Psoas muscle (tissue), 8 donors: Measurements from ENCODE around the gene WDR3. TPM values are rescaled to one million over a fixed set of nuclear protein-coding genes. Genes with fewer than 3 reads are reported as not detected.

Experiments used
- ATAC-seq, 4 donors: fragments of 200-7000 bp; cut with Tn5 transposase; one replicate each; pipeline ENCODE4 v1.9.1; 2020; ENCODE audit warnings: moderate library complexity in 3 of 4, mild to moderate bottlenecking in 2 of 4
- DNase-seq, 2 donors: peaks; one replicate each; pipeline ENCODE4 v3.0.0-alpha.2; 2020
- H3K27ac ChIP-seq: fragments of 200-600 bp; one replicate; pipeline ENCODE4 v1.8.0; 2022
- H3K27me3 ChIP-seq, 3 donors: fragments of 200-600 bp in 1 of 3; one replicate each; pipeline versions ENCODE4 v1.6.1 to v1.8.0; 2013 to 2022; ENCODE audit warnings: low read length in 2 of 3, mild to moderate bottlenecking in 2 of 3, moderate library complexity in 1 of 3; ENCODE audit not compliant: insufficient read depth in 3 of 3
- H3K36me3 ChIP-seq, 2 donors: fragments of 200-600 bp in 1 of 2; one replicate each; pipeline versions ENCODE4 v1.6.1 to v1.8.0; 2013 to 2022; ENCODE audit warnings: low read depth in 1 of 2, mild to moderate bottlenecking in 1 of 2, moderate library complexity in 1 of 2; ENCODE audit not compliant: insufficient read depth in 1 of 2
- H3K4me1 ChIP-seq: fragments of 200-600 bp; one replicate; pipeline ENCODE4 v1.8.0; 2022
- H3K4me3 ChIP-seq: fragments of 200-600 bp; one replicate; pipeline ENCODE4 v1.8.0; 2022; ENCODE audit warnings: mild to moderate bottlenecking
- H3K9me3 ChIP-seq: fragments of 200-600 bp; one replicate; pipeline ENCODE4 v1.8.0; 2022
- CTCF ChIP-seq: fragments of 200-600 bp; IDR thresholded peaks from one replicate; pipeline ENCODE4 v1.8.0; 2022; ENCODE audit warnings: antibody characterized with exemption
- WGBS, 3 donors: extraction: QIAGEN DNeasy Blood & Tissue Kit; methylation state at CpG; one replicate each; pipeline versions ENCODE4 v1.1.6 to v1.1.7; 2013; 5-methylcytosine and 5-hydroxymethylcytosine counted together
- intact Hi-C, 2 donors: fragments of 100-400 bp; cut with DNase I; formaldehyde crosslinking; loops; one replicate each; pipeline versions ENCODE4 v1.11.0 to v1.14.2; 2022
- polyA plus RNA-seq, 3 donors: library from polyadenylated mRNA; stranded (reverse); fragments of 200-250 nt; gene quantifications; one replicate each; pipeline ENCODE4 v1.2.3, GENCODE V29; 2013
- total RNA-seq, 4 donors: library from RNA; stranded (reverse); fragmentation: NEBNext Ultra II Directional in 2 of 4; extraction: Animal tissue kit (Norgen Biotek cat#: 25700) in 2 of 4; gene quantifications; one replicate each; pipeline versions ENCODE4 v1.2.1 to v1.2.4, GENCODE V29; 2021 to 2023
- donor health status: healthy with polysubstance abuse.
- donor health status: DM: no; HTN: no; CAD: no; lungs with moderate emphysema.
- donor health status: Bipolar disorder and iron deficiency.
- donor health status: healthy.
- donor health status: DM: yes; HTN: yes; CAD: no.
- donor health status: DM: no; HTN: no; CAD: no.
- donor health status: DM: no; HTN: no; CAD: no.
- donor health status: DM: yes; HTN: yes; CAD: no.

WDR3 gene
- total and polyA plus RNA-seq, 7 donors: 6.5 to 40.3 (median 23.3) TPM

- WGBS, 3 donors: 89 to 96% (median 94%) methylated on average over 2 of the region's 2 CpGs
- DNase-seq (no peak), ATAC-seq (no peak)
- Histone ChIP-seq H3K36me3 (peaks cover 0 to 40% of the 10 kb centered on the region in 2 donors), H3K9me3 (no peaks in the 10 kb centered on the region), H3K27me3 (no peaks in the 10 kb centered on the region), H3K4me3 (no peak overlapping the region), H3K27ac (no peak overlapping the region), H3K4me1 (peaks cover 4% of the 10 kb centered on the region)
- TF ChIP-seq CTCF: no peak
- intact Hi-C loops: loop anchor here (10.0 kb wide), 3 partner anchors 138 to 378 kb away; no protein-coding TSS in a partner anchor
Observed at GRCh38 chr1:117892512-117892911, 37.0 kb upstream of the WDR3 start.

- DNase-seq (no peak), ATAC-seq (no peak)
- Histone ChIP-seq H3K27me3 (no peaks in the 10 kb centered on the region), H3K4me3 (no peak overlapping the region), H3K4me1 (peaks cover 4% of the 10 kb centered on the region), H3K27ac (no peak overlapping the region), H3K36me3 (peaks cover under 1 to 44% of the 10 kb centered on the region in 2 donors), H3K9me3 (no peaks in the 10 kb centered on the region)
- WGBS, 3 donors: 94 to 97% (median 97%) methylated on average over 1 of the region's 1 CpG
- intact Hi-C loops: loop anchor here (10.0 kb wide), 3 partner anchors 139 to 379 kb away; no protein-coding TSS in a partner anchor
- TF ChIP-seq CTCF: no peak
Observed at GRCh38 chr1:117894078-117894477, 35.5 kb upstream of the WDR3 start.

- Histone ChIP-seq H3K4me1 (peaks cover 4% of the 10 kb centered on the region), H3K4me3 (no peak overlapping the region), H3K9me3 (no peaks in the 10 kb centered on the region), H3K27me3 (no peaks in the 10 kb centered on the region), H3K36me3 (peaks cover 4 to 58% of the 10 kb centered on the region in 2 donors), H3K27ac (peak overlapping the region; percentile 51)
- ATAC-seq (peak; percentile 81 to 97 (median 84)), DNase-seq (peak in 1 of 2 donors; percentile 21)
- peak; percentile 74 for TF ChIP-seq CTCF
- intact Hi-C loops: loop anchor here (10.0 kb wide), 3 partner anchors 141 to 381 kb away; no protein-coding TSS in a partner anchor
- 9 to 15% (median 14%) methylated on average over 4 of the region's 4 CpGs for WGBS, 3 donors
Observed at GRCh38 chr1:117895482-117896114, 33.9 kb upstream of the WDR3 start.

- Histone ChIP-seq H3K4me1 (peaks cover 4% of the 10 kb centered on the region), H3K27ac (no peak overlapping the region), H3K36me3 (peaks cover 4 to 67% of the 10 kb centered on the region in 2 donors), H3K4me3 (no peak overlapping the region), H3K9me3 (no peaks in the 10 kb centered on the region), H3K27me3 (no peaks in the 10 kb centered on the region)
- no peak for DNase-seq
- intact Hi-C loops: loop anchor here (10.0 kb wide), 3 partner anchors 143 to 383 kb away; no protein-coding TSS in a partner anchor
- 51 to 67% (median 56%) methylated on average over 4 of the region's 4 CpGs for WGBS, 3 donors
- TF ChIP-seq CTCF: no peak
- no peak for ATAC-seq
Observed at GRCh38 chr1:117897551-117897950, 32.0 kb upstream of the WDR3 start.
